Peyer's patch (tissue), 4 donors: ENCODE measurements around the gene ACOT13. TPM values are rescaled to one million over a fixed set of nuclear protein-coding genes. Genes with fewer than 3 reads are reported as not detected.
"Not testable (repeated sequence)": the region's sequence is repeated elsewhere in the genome, so short reads cannot be mapped to it uniquely, and the experiment has no call there.

Source experiments
- DNase-seq, 3 donors: peaks; one replicate each; pipeline ENCODE4 v3.0.0-alpha.2; 2017 to 2019
- H3K27ac ChIP-seq, 4 donors: fragments of 200-600 bp; sonication (generic); one replicate each; pipeline ENCODE4 v1.5.1; 2016 to 2019
- H3K27me3 ChIP-seq, 2 donors: fragments of 200-600 bp; sonication (generic); one replicate each; pipeline ENCODE4 v1.5.1; 2019
- H3K36me3 ChIP-seq, 3 donors: fragments of 200-600 bp; sonication (generic); one replicate each; pipeline ENCODE4 v1.5.1; 2016 to 2019
- H3K4me1 ChIP-seq, 4 donors: fragments of 200-600 bp; sonication (generic); one replicate each; pipeline ENCODE4 v1.5.1; 2016 to 2019
- H3K4me3 ChIP-seq, 4 donors: fragments of 200-600 bp; sonication (generic); 1 replicate in 3 of 4; 2 replicates in 1 of 4; pipeline ENCODE4 v1.5.1; 2016 to 2019; ENCODE audit warnings: mild to moderate bottlenecking in 1 of 4
- H3K9me3 ChIP-seq, 4 donors: fragments of 200-600 bp; sonication (generic); one replicate each; pipeline ENCODE4 v1.5.1; 2016 to 2019; ENCODE audit warnings: mild to moderate bottlenecking in 1 of 4
- CTCF ChIP-seq, 6 experiments: fragments of 450-650 bp in 4 of 6; fragments of 200-600 bp in 2 of 6; sonication (generic) in 1 of 6; IDR thresholded peaks; one replicate each; pipeline ENCODE4 v1.5.1; 2017 to 2019; ENCODE audit warnings: antibody characterized with exemption in 6 of 6, mild to moderate bottlenecking in 3 of 6, moderate library complexity in 1 of 6
- POLR2A ChIP-seq, 2 donors: fragments of 450-650 bp; IDR thresholded peaks; one replicate each; pipeline ENCODE4 v1.5.1; 2017; ENCODE audit warnings: antibody characterized with exemption in 2 of 2, mild to moderate bottlenecking in 2 of 2, moderate library complexity in 2 of 2
- total RNA-seq, 4 donors: library from RNA; depleted of rRNA; stranded (reverse); fragments of >200 nt; gene quantifications; one replicate each; pipeline ENCODE4 v1.1.0, GENCODE V29; 2016

The ACOT13 gene
- total RNA-seq, 4 donors from 2014 or later: 5.2 to 23.1 (median 9.1) TPM

- no peak for DNase-seq
- Histone ChIP-seq H3K9me3 (no peaks in the 10 kb centered on the region), H3K27me3 (no peaks in the 10 kb centered on the region), H3K4me3 (peak overlapping the region in 2 of 4 donors; percentile 90 to 97), H3K36me3 (peaks cover 0 to 25% (median 0%) of the 10 kb centered on the region in 3 donors), H3K4me1 (peaks cover 0 to 30% (median 7%) of the 10 kb centered on the region in 4 donors), H3K27ac (peak overlapping the region in 2 of 4 donors; percentile 92 to 98)
- TF ChIP-seq CTCF (IDR thresholded peaks at IDR 0.05) (no peak), POLR2A (IDR thresholded peaks at IDR 0.05) (peak in 1 of 2 donors; percentile 39)
Measured at GRCh38 chr6:24663189-24663588, 3.7 kb upstream of the ACOT13 start.

- Histone ChIP-seq H3K27ac (peak overlapping the region in 3 of 4 donors; percentile 88 to 98 (median 92)), H3K4me3 (peak overlapping the region in 3 of 4 donors; percentile 89 to 97 (median 90)), H3K4me1 (peaks cover 2 to 36% (median 7%) of the 10 kb centered on the region in 4 donors), H3K9me3 (no peaks in the 10 kb centered on the region), H3K36me3 (peaks cover 0 to 22% (median 0%) of the 10 kb centered on the region in 3 donors), H3K27me3 (no peaks in the 10 kb centered on the region)
- TF ChIP-seq CTCF (IDR thresholded peaks at IDR 0.05) (no peak), POLR2A (IDR thresholded peaks at IDR 0.05) (no peak)
- peak in 1 of 3 donors; percentile 61 for DNase-seq
Measured at GRCh38 chr6:24664046-24664987, 2.6 kb upstream of the ACOT13 start.

GRCh38 chr6:24666097-24666640 lies 708 bp upstream of the ACOT13 start:
- Histone ChIP-seq H3K9me3 (no peaks in the 10 kb centered on the region), H3K4me1 (peaks cover 2 to 24% (median 7%) of the 10 kb centered on the region in 4 donors), H3K27ac (peak overlapping the region; percentile 88 to 98 (median 91)), H3K27me3 (no peaks in the 10 kb centered on the region), H3K4me3 (peak overlapping the region; percentile 87 to 97 (median 90)), H3K36me3 (peaks cover 0 to 16% (median 0%) of the 10 kb centered on the region in 3 donors)
- TF ChIP-seq POLR2A (IDR thresholded peaks at IDR 0.05) (no peak), CTCF (IDR thresholded peaks at IDR 0.05) (no peak)
- DNase-seq: peak in 2 of 3 donors; percentile 49 to 74

- no peak for TF ChIP-seq POLR2A (IDR thresholded peaks at IDR 0.05)
- no peak for TF ChIP-seq CTCF (IDR thresholded peaks at IDR 0.05)
- no peaks in the 10 kb centered on the region for H3K27me3 ChIP-seq
- H3K27ac ChIP-seq: peak overlapping the region; percentile 88 to 98 (median 91)
- H3K9me3 ChIP-seq: no peaks in the 10 kb centered on the region
- peak overlapping the region; percentile 87 to 97 (median 90) for H3K4me3 ChIP-seq
- peak in 1 of 3 donors; percentile 80 for DNase-seq
- H3K4me1 ChIP-seq: peaks cover 2 to 22% (median 7%) of the 10 kb centered on the region in 4 donors
- H3K36me3 ChIP-seq: peaks cover 0 to 10% (median 0%) of the 10 kb centered on the region in 3 donors
Measured at GRCh38 chr6:24667378-24667803, 514 bp downstream of the ACOT13 start.

GRCh38 chr6:24668066-24668996 lies 1.5 kb downstream of the ACOT13 start:
- H3K36me3 ChIP-seq, DNase-seq, H3K27me3 ChIP-seq, H3K9me3 ChIP-seq: not testable (repeated sequence)
- H3K27ac ChIP-seq: peak overlapping the region in 3 of 4 donors; percentile 88 to 98 (median 92)
- H3K4me3 ChIP-seq: peak overlapping the region in 2 of 4 donors; percentile 90 to 97
- peaks cover 2 to 22% (median 7%) of the 10 kb centered on the region in 4 donors for H3K4me1 ChIP-seq
